HL-60 (cell line): ENCODE results near the gene GNG7.

ENCODE experiments used
- POLR2AphosphoS5 ChIP-seq: IDR thresholded peaks from 2 replicates; pipeline ENCODE4 v1.6.1; 2012; ENCODE audit warnings: low read depth
- TF ChIP-seq, protein P1 (sequence below): IDR thresholded peaks from one replicate; pipeline ENCODE4 v1.5.1; 2011; ENCODE audit warnings: low read length, control low read depth, inconsistent platforms; ENCODE audit not compliant: insufficient read depth

DNA sequence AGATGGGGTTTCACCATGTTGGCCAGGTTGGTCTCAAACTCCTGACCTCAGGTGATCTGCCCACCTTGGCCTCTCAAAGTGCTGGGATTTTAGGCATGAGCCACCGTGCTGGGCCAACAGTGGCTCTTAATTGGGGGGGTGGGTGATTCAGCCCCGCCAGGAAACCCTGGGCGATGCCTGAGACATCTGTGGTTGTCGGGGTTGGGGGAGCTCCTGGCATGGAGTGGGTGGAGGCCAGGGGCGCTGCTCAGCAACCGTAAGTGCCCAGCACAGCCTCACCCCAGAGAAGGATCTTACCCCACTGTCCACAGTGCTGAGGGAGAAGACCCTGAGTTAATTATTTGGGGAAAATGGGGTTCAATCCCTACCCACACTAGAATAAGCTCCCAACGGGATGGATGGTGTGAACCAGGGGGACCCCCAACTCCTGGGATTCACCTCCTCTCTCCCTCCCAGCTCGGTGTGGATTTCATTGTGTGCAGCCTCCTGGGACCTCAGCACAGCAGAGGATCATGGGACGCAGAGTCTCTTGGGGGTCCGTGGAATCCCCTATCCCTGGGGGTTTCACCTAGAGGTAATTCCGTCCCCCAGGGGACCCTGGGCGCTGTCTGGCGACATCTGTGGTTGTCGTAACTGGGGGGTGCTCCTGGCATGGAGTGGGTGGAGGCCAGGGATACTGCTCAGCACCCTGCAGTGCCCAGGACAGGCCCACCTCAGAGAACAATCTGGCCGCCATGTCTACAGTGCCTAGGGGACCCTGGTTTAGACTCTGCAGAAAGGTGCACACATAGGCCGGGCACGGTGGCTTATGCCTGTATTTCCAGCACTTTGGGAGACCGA, 157.7 kb downstream of the GNG7 start:
- TF ChIP-seq, protein P1, sequence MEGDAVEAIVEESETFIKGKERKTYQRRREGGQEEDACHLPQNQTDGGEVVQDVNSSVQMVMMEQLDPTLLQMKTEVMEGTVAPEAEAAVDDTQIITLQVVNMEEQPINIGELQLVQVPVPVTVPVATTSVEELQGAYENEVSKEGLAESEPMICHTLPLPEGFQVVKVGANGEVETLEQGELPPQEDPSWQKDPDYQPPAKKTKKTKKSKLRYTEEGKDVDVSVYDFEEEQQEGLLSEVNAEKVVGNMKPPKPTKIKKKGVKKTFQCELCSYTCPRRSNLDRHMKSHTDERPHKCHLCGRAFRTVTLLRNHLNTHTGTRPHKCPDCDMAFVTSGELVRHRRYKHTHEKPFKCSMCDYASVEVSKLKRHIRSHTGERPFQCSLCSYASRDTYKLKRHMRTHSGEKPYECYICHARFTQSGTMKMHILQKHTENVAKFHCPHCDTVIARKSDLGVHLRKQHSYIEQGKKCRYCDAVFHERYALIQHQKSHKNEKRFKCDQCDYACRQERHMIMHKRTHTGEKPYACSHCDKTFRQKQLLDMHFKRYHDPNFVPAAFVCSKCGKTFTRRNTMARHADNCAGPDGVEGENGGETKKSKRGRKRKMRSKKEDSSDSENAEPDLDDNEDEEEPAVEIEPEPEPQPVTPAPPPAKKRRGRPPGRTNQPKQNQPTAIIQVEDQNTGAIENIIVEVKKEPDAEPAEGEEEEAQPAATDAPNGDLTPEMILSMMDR, result no peak
- TF ChIP-seq POLR2AphosphoS5, result no peak
